Activated B cell treated with CpG ODN at 0.5 μM for 24 hours (primary cell): ENCODE results near the gene QRICH1. TPM values are rescaled to one million over a fixed set of nuclear protein-coding genes. Genes with fewer than 3 reads are reported as not detected.

Experiments used
- ATAC-seq: fragments of 200-7000 bp; cut with Tn5 transposase; one replicate; pipeline ENCODE4 v1.10.0; 2021; ENCODE audit warnings: low read depth, mild to moderate bottlenecking, moderate library complexity
- CTCF ChIA-PET: fragments of 350-600 bp; sonication (Branson Sonifier 250); formaldehyde crosslinking; loops from one replicate; lab custom pipeline; 2021; ENCODE audit warnings: antibody characterized with exemption; lab: Charles Lee
- POLR2A ChIA-PET: fragments of 350-600 bp; sonication (Branson Sonifier 250); formaldehyde crosslinking; loops from one replicate; lab custom pipeline; 2021; ENCODE audit warnings: antibody characterized with exemption; lab: Charles Lee
- DNase-seq: peaks from one replicate; pipeline ENCODE4 v3.0.0; 2022
- H3K27ac Mint-ChIP-seq: one replicate; pipeline ENCODE4 v1.8.0; 2020; ENCODE audit warnings: mixed read lengths
- H3K27me3 Mint-ChIP-seq: one replicate; pipeline ENCODE4 v1.8.0; 2021; ENCODE audit warnings: mixed read lengths
- H3K36me3 Mint-ChIP-seq: one replicate; pipeline ENCODE4 v1.8.0; 2021; ENCODE audit warnings: low read depth, mixed read lengths
- H3K4me1 Mint-ChIP-seq: one replicate; pipeline ENCODE4 v1.8.0; 2021; ENCODE audit warnings: mixed read lengths
- H3K4me3 Mint-ChIP-seq: one replicate; pipeline ENCODE4 v1.8.0; 2020; ENCODE audit warnings: mild to moderate bottlenecking, mixed read lengths
- H3K9me3 Mint-ChIP-seq: one replicate; pipeline ENCODE4 v1.8.0; 2020; ENCODE audit warnings: mixed read lengths
- CTCF ChIP-seq: fragments of 200-600 bp; IDR thresholded peaks from one replicate; pipeline ENCODE4 v1.8.0; 2022; ENCODE audit warnings: antibody characterized with exemption, mild to moderate bottlenecking
- intact Hi-C: fragments of 100-400 bp; cut with micrococcal nuclease; formaldehyde crosslinking; loops from one replicate; pipeline ENCODE4 v1.15.1; 2024
- total RNA-seq: library from RNA; stranded (reverse); gene quantifications from 2 replicates; pipeline ENCODE4 v1.2.3, GENCODE V29; 2022

QRICH1 gene
- total RNA-seq, 1 donor from 2014 or later = 155 TPM

GRCh38 chr3:49054344-49054862 is 39.5 kb downstream of the QRICH1 start:
- POLR2A ChIA-PET = interaction anchor here (0.6 kb wide), 1 partner anchor 220 kb away, joined by 4 read pairs; no protein-coding TSS in a partner anchor

GRCh38 chr3:49053543-49053942 is 40.3 kb downstream of the QRICH1 start:
- ChIA-PET POLR2A (no interaction called here), CTCF (no interaction called here)
- ATAC-seq = no peak
- Mint-ChIP-seq H3K4me3 (no peak overlapping the region), H3K9me3 (no peaks in the 10 kb centered on the region), H3K27me3 (no peaks in the 10 kb centered on the region), H3K36me3 (peaks cover 79% of the 10 kb centered on the region), H3K27ac (no peak overlapping the region), H3K4me1 (no peaks in the 10 kb centered on the region)
- no peak for DNase-seq
- intact Hi-C loops = no loop called here
- no peak for TF ChIP-seq CTCF

More at GRCh38 chr3:49054344-49054862, 39.5 kb downstream of the QRICH1 start:
- H3K4me3 Mint-ChIP-seq = no peak overlapping the region
- H3K27ac Mint-ChIP-seq = no peak overlapping the region
- no peak for ATAC-seq
- DNase-seq = no peak
- CTCF ChIA-PET = no interaction called here
- no peak for TF ChIP-seq CTCF
- intact Hi-C loops = no loop called here
- H3K4me1 Mint-ChIP-seq = no peaks in the 10 kb centered on the region
- peaks cover 78% of the 10 kb centered on the region for H3K36me3 Mint-ChIP-seq
- H3K27me3 Mint-ChIP-seq = no peaks in the 10 kb centered on the region
- H3K9me3 Mint-ChIP-seq = no peaks in the 10 kb centered on the region

DNA sequence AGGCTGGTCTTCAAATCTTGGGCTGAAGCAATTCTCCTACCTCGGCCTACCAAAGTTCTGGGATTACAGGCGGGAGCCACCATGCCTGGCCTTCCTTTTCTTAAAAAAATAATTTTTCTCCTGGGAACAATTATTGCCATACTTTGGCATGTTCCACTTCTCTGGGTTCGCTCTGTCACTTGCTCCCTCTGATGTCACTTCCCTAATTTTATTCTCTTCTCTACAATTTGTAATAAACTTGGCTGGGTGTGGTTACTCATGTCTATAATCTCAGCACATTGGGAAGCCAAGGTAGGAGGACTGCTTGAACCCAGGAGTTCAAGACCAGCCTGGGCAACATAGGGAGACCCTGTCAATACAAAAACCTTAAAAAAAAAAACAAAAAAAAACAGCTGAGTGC is 58.6 kb downstream of the QRICH1 start:
- POLR2A ChIA-PET = interaction anchor here (0.9 to 1.9 kb wide), 2 partner anchors 13 to 28 kb away, joined by 3 to 10 read pairs; partner anchors contain the start of genes NDUFAF3 and WDR6

DNA sequence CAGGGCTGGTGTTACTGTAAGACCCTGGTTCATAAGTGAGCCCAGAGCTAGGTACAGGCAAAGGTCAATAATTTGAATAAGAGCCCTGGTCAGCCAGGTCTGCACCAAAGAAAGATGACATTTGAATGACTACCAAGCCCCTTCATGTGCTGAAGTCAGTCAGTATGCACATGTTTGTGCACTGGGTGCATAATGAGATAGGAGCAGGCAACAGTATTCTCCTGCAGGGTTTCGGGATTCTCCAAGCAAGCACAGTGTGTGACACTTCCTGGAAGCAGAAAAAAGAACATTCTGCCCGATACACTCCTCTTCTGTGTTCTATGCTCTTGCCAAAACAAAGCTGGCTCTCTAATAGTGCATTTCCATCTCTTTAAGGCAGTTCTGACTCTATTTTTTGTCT is 59.2 kb downstream of the QRICH1 start:
- H3K27me3 Mint-ChIP-seq = no peaks in the 10 kb centered on the region
- CTCF ChIA-PET = no interaction called here
- H3K4me3 Mint-ChIP-seq = no peak overlapping the region
- POLR2A ChIA-PET = interaction anchor here (0.9 to 1.9 kb wide), 2 partner anchors 13 to 28 kb away, joined by 3 to 10 read pairs; partner anchors contain the start of genes NDUFAF3 and WDR6
- H3K9me3 Mint-ChIP-seq = no peaks in the 10 kb centered on the region
- no peak for TF ChIP-seq CTCF
- ATAC-seq (no peak), DNase-seq (no peak)
- peaks cover 6% of the 10 kb centered on the region for H3K4me1 Mint-ChIP-seq
- peaks cover 59% of the 10 kb centered on the region for H3K36me3 Mint-ChIP-seq
- intact Hi-C loops = no loop called here
- H3K27ac Mint-ChIP-seq = no peak overlapping the region

More for the DNA sequence above, 58.6 kb downstream of the QRICH1 start:
- Mint-ChIP-seq H3K9me3 (no peaks in the 10 kb centered on the region), H3K4me1 (peaks cover 6% of the 10 kb centered on the region), H3K27ac (no peak overlapping the region), H3K4me3 (no peak overlapping the region), H3K27me3 (no peaks in the 10 kb centered on the region), H3K36me3 (peaks cover 59% of the 10 kb centered on the region)
- ATAC-seq = no peak
- intact Hi-C loops = no loop called here
- CTCF ChIA-PET = no interaction called here
- no peak for DNase-seq
- TF ChIP-seq CTCF = no peak

DNA sequence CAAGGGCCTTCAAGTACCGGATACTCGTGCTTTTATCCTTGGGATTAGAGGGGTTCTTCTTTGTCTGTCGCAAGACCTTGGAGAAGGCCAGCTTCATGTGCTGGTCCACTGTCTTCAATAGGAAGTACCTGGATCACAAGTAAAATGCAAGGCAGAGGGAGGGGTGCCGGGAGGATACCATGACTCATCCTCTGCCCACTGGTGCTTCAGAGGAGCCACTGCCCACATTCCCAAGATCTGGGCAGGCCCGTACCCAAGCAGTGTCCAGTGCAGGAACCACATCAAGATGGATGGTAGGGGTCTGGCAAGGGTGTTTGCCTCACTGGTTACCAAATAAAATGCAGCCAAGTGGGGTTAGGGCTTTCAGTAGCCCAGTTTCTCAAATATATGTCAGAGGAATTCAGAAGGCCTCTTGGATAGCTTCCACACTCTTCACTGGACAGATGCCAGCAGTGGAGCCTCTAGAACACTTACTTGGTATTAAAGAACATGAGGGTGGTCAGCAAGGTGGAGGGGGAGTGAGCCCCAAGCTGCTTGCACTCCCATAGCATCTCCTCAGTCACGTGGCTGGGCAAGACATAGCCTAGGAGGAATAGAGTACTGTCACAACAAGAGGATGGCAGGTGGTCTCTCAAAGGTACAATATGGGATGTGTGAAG is 61.1 kb downstream of the QRICH1 start:
- Mint-ChIP-seq H3K27me3 (no peaks in the 10 kb centered on the region), H3K4me3 (no peak overlapping the region), H3K27ac (no peak overlapping the region), H3K9me3 (no peaks in the 10 kb centered on the region), H3K36me3 (peaks cover 70% of the 10 kb centered on the region), H3K4me1 (peaks cover 22% of the 10 kb centered on the region)
- no peak for TF ChIP-seq CTCF
- intact Hi-C loops = no loop called here
- DNase-seq (no peak), ATAC-seq (no peak)
- POLR2A ChIA-PET = interaction anchor here (1.2 to 2.1 kb wide), 3 partner anchors 11 to 61 kb away, joined by 6 to 13 read pairs (median 7); partner anchors contain the start of genes NDUFAF3, QRICH1 and WDR6
- CTCF ChIA-PET = interaction anchor here (1.7 kb wide), 1 partner anchor 18 kb away, joined by 3 read pairs; no protein-coding TSS in a partner anchor
